ENCODE data around the gene OCLN. TPM values are rescaled to one million over a fixed set of nuclear protein-coding genes. Genes with fewer than 3 reads are reported as not detected.

OCLN gene
- total RNA-seq, 2 experiments from 2014 or later: 0.52 to 0.61 TPM

Other genes starting within 250 kb of the OCLN start
- gene CCDC125, start 160.0 kb upstream of the OCLN start, total RNA-seq: 10 to 100 TPM; 10.1 to 10.3 TPM
- 100 to 1,000 TPM; 110 to 112 TPM for gene AK6, start 123.3 kb upstream of the OCLN start, total RNA-seq
- 10 to 100 TPM; 70.9 to 75.0 TPM for gene TAF9, start 123.3 kb upstream of the OCLN start, total RNA-seq
- gene RAD17, start 123.0 kb upstream of the OCLN start, total RNA-seq: 10 to 100 TPM; 26.5 to 29.5 TPM
- gene MARVELD2, start 77.7 kb upstream of the OCLN start, total RNA-seq: under 1 TPM; 0.25 to 0.27 TPM
- gene GTF2H2C, start 67.4 kb downstream of the OCLN start, total RNA-seq: 10 to 100 TPM; 58.6 to 60.2 TPM